ENCODE data around the gene SHROOM1.

The SHROOM1 gene

DNA sequence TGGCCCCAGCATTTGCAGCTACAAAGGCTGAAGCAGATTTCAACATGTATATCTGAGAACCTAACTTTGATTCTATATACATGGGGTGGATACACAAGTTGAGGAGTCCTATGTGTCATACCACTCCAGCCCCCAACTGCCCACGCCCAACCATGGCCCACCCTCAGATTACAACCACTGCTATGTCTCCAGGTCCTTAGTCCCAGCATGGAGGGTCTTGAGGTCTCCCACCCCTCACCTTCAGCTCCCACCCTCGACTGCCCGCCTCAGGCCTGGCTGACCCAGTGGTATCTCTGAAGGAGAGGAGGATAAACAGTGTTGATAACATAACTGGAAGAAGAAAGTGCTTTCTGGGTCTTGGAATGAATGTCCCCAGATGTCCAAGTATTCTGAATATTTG, 9.1 kb downstream of the SHROOM1 start:
- TF ChIP-seq CTCF (IDR thresholded peaks at IDR 0.05; ENCODE audit: control insufficient read depth, extremely low read depth, insufficient read depth), result no peak
- no peak overlapping the region for H3K4me3 ChIP-seq (ENCODE audit: low read depth, low read length)
- no peak for DNase-seq (ENCODE audit: low read depth)

- no peak for DNase-seq (ENCODE audit: low read depth)
- no peak overlapping the region for H3K4me3 ChIP-seq (ENCODE audit: low read depth, low read length)
- peak; percentile 84 for TF ChIP-seq CTCF (IDR thresholded peaks at IDR 0.05; ENCODE audit: control insufficient read depth, extremely low read depth, insufficient read depth)
These were observed 10.2 kb downstream of the SHROOM1 start for GRCh38 chr5:132820162-132820754.

- H3K4me3 ChIP-seq (ENCODE audit: low read depth, low read length), result no peak overlapping the region
- TF ChIP-seq CTCF (IDR thresholded peaks at IDR 0.05; ENCODE audit: control insufficient read depth, extremely low read depth, insufficient read depth), result no peak
- DNase-seq (ENCODE audit: low read depth), result no peak
These were observed 11.0 kb downstream of the SHROOM1 start for GRCh38 chr5:132819468-132819867.

DNA sequence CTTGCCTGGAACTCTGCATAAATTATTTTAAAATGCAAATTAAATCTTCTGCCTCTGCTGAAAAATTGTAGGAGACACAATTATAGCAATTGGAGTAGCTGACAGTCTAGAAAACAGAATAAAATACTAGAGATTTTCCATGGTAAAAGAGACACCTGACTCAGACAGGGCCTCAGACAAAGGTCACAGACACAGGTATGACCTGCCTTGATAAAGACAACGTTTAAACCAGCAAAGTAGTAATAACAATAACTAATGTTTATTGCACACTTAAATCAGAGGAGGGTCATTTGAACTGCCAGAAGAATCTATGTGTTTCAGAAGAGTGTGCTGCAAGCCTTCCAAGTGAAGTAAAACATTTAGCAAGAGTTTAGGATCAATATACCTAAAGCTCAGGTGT, 13.4 kb downstream of the SHROOM1 start:
- H3K4me3 ChIP-seq (ENCODE audit: low read depth, low read length), result no peak overlapping the region
- no peak for DNase-seq (ENCODE audit: low read depth)
- TF ChIP-seq CTCF (IDR thresholded peaks at IDR 0.05; ENCODE audit: control insufficient read depth, extremely low read depth, insufficient read depth), result no peak

- H3K4me3 ChIP-seq (ENCODE audit: low read depth, low read length), result no peak overlapping the region
- no peak for DNase-seq (ENCODE audit: low read depth)
These were observed 13.9 kb downstream of the SHROOM1 start for GRCh38 chr5:132816554-132816953.

GRCh38 chr5:132816083-132816482, 14.4 kb downstream of the SHROOM1 start:
- DNase-seq (ENCODE audit: low read depth), result no peak
- no peak overlapping the region for H3K4me3 ChIP-seq (ENCODE audit: low read depth, low read length)
- no peak for TF ChIP-seq CTCF (IDR thresholded peaks at IDR 0.05; ENCODE audit: control insufficient read depth, extremely low read depth, insufficient read depth)

More at GRCh38 chr5:132816554-132816953, 13.9 kb downstream of the SHROOM1 start:
- no peak for TF ChIP-seq CTCF (IDR thresholded peaks at IDR 0.05; ENCODE audit: control insufficient read depth, extremely low read depth, insufficient read depth)

DNA sequence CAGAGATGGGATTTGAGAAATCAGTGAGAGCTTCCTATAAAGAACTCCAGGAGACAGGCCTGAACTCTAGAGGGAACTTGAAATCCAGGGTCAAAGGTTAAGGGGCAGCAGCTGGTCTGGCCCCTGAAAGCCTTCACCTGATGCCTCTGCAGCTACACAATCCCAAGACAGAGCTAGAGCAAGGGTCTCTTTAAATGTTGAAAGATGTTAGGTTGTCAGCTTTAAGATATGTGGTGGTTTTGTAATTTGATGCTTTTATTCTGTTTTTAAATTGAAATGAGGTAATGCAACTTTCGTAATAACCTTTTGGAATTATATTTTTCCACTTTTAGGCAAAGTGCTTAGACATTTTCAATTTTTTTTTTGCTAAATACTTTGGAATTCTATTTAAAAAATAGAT, 15.0 kb downstream of the SHROOM1 start:
- no peak for DNase-seq (ENCODE audit: low read depth)
- H3K4me3 ChIP-seq (ENCODE audit: low read depth, low read length), result no peak overlapping the region
- no peak for TF ChIP-seq CTCF (IDR thresholded peaks at IDR 0.05; ENCODE audit: control insufficient read depth, extremely low read depth, insufficient read depth)

All from LNCaP clone FGC (cell line).